SK-N-SH (cell line): ENCODE data around the gene MRPL17. TPM values are rescaled to one million over a fixed set of nuclear protein-coding genes. Genes with fewer than 3 reads are reported as not detected.

Experiments used
- CTCF ChIA-PET: fragments of 300-600, 350-600 bp; formaldehyde crosslinking; extraction: SDS; loops from one replicate; lab custom pipeline; 2021; lab: Yijun Ruan, JAX
- POLR2A ChIA-PET: fragments of 350-600 bp; sonication (Branson Sonifier 250); formaldehyde crosslinking; extraction: SDS; loops from one replicate; lab custom pipeline; 2020; ENCODE audit warnings: antibody characterized with exemption, inconsistent platforms; lab: Yijun Ruan, JAX
- DNase-seq: peaks from one replicate; pipeline ENCODE4 v3.0.0; 2012
- H2AFZ ChIP-seq: fragments of 200-600 bp; sonication (generic); 2 replicates; pipeline ENCODE4 v1.8.1; 2016; ENCODE audit warnings: antibody characterized with exemption, mild to moderate bottlenecking, low read depth
- H3F3A ChIP-seq: fragments of 200-600 bp; sonication (generic); replicated peaks from 2 replicates; pipeline ENCODE3; 2016; ENCODE audit warnings: antibody characterized with exemption, mild to moderate bottlenecking; ENCODE audit not compliant: insufficient read depth
- H3K27ac ChIP-seq, 2 experiments: fragments of 200-500 bp in 1 of 2; fragments of 200-600 bp in 1 of 2; sonication (Bioruptor generic) in 1 of 2; sonication (generic), shearing (Covaris generic) in 1 of 2; 2 replicates each; pipeline versions ENCODE4 v1.5.1 to v1.6.1; 2014 to 2016; ENCODE audit warnings: low read depth in 2 of 2, inconsistent platforms in 1 of 2, low read length in 1 of 2, mild to moderate bottlenecking in 1 of 2, mixed read lengths in 1 of 2
- H3K27me3 ChIP-seq: fragments of 200-600 bp; sonication (generic), shearing (Covaris generic); 2 replicates; pipeline ENCODE4 v1.6.1; 2016; ENCODE audit warnings: mixed run types; ENCODE audit not compliant: insufficient read depth
- H3K36me3 ChIP-seq, 2 experiments: fragments of 200-500 bp in 1 of 2; fragments of 200-600 bp in 1 of 2; sonication (Bioruptor generic) in 1 of 2; sonication (generic) in 1 of 2; replicated peaks in 1 of 2; 2 replicates each; pipeline versions ENCODE3 to v1.5.1; 2014 to 2016; ENCODE audit warnings: low read length in 1 of 2, mild to moderate bottlenecking in 1 of 2; ENCODE audit not compliant: insufficient read depth in 2 of 2, control insufficient read depth in 1 of 2
- H3K4me1 ChIP-seq, 2 experiments: fragments of 200-500 bp in 1 of 2; fragments of 200-600 bp in 1 of 2; sonication (Bioruptor generic) in 1 of 2; sonication (generic), shearing (Covaris generic) in 1 of 2; 2 replicates each; pipeline versions ENCODE4 v1.5.1 to v1.6.1; 2014 to 2016; ENCODE audit warnings: low read depth in 1 of 2, low read length in 1 of 2, mixed run types in 1 of 2; ENCODE audit not compliant: insufficient read depth in 2 of 2, control insufficient read depth in 1 of 2
- H3K4me2 ChIP-seq: fragments of 200-600 bp; sonication (generic), shearing (Covaris generic); 2 replicates; pipeline ENCODE4 v1.6.1; 2017; ENCODE audit warnings: mixed run types
- H3K4me3 ChIP-seq, 2 experiments: fragments of 200-500 bp in 1 of 2; fragments of 200-600 bp in 1 of 2; sonication (Bioruptor generic) in 1 of 2; sonication (generic), shearing (Covaris generic) in 1 of 2; 2 replicates each; pipeline versions ENCODE4 v1.5.1 to v1.8.1; 2014 to 2016; ENCODE audit warnings: low read depth in 2 of 2, inconsistent platforms in 1 of 2, low read length in 1 of 2, mild to moderate bottlenecking in 1 of 2, mixed read lengths in 1 of 2, moderate library complexity in 1 of 2
- H3K79me2 ChIP-seq: fragments of 200-600 bp; sonication (generic); 2 replicates; pipeline ENCODE4 v1.8.1; 2017; ENCODE audit warnings: mild to moderate bottlenecking; ENCODE audit not compliant: insufficient read depth
- H3K9ac ChIP-seq: fragments of 200-600 bp; sonication (generic); 2 replicates; pipeline ENCODE4 v1.6.1; 2017; ENCODE audit warnings: mixed run types
- H3K9me2 ChIP-seq: fragments of 200-600 bp; sonication (generic); 2 replicates; pipeline ENCODE4 v1.6.1; 2017; ENCODE audit warnings: mixed run types
- H3K9me3 ChIP-seq: fragments of 200-600 bp; sonication (generic); 2 replicates; pipeline ENCODE4 v1.6.1; 2017; ENCODE audit warnings: mixed run types, mild to moderate bottlenecking, moderate library complexity
- H4K20me1 ChIP-seq: fragments of 200-600 bp; sonication (generic); 2 replicates; pipeline ENCODE4 v1.6.1; 2017; ENCODE audit warnings: mild to moderate bottlenecking, mixed run types; ENCODE audit not compliant: insufficient read depth
- ELF1 ChIP-seq: IDR thresholded peaks from 2 replicates; pipeline ENCODE4 v1.4.0; 2012
- FOXJ3 ChIP-seq: sonication (generic); formaldehyde crosslinking; IDR thresholded peaks from 2 replicates; pipeline ENCODE4 v1.5.1; 2020; ENCODE audit warnings: mild to moderate bottlenecking, missing genetic modification reagents
- FOXM1 ChIP-seq: IDR thresholded peaks from 2 replicates; pipeline ENCODE4 v1.4.0; 2012; ENCODE audit warnings: low read depth, mild to moderate bottlenecking
- GABPA ChIP-seq: IDR thresholded peaks from 2 replicates; pipeline ENCODE4 v1.4.0; 2012; ENCODE audit warnings: low read depth, mild to moderate bottlenecking
- GATA2 ChIP-seq: sonication (generic); formaldehyde crosslinking; IDR thresholded peaks from 2 replicates; pipeline ENCODE4 v1.5.0; 2020; ENCODE audit warnings: mild to moderate bottlenecking, missing genetic modification reagents
- IRF3 ChIP-seq: fragments of 150-350 bp; IDR thresholded peaks from 2 replicates; pipeline ENCODE4 v1.6.1; 2016; ENCODE audit warnings: mild to moderate bottlenecking, low read depth, low read length
- JUND ChIP-seq: IDR thresholded peaks from 2 replicates; pipeline ENCODE4 v1.4.0; 2012
- MAX ChIP-seq: IDR thresholded peaks from 2 replicates; pipeline ENCODE4 v1.4.0; 2012; ENCODE audit warnings: low read depth
- MEF2A ChIP-seq: IDR thresholded peaks from 2 replicates; pipeline ENCODE4 v1.4.0; 2012; ENCODE audit warnings: low read depth, borderline replicate concordance
- NFIC ChIP-seq: IDR thresholded peaks from 2 replicates; pipeline ENCODE4 v1.4.0; 2012; ENCODE audit warnings: borderline replicate concordance
- PBX3 ChIP-seq: IDR thresholded peaks from 2 replicates; pipeline ENCODE4; 2012
- POLR2AphosphoS5 ChIP-seq: IDR thresholded peaks from 2 replicates; pipeline ENCODE4 v1.6.1; 2012; ENCODE audit warnings: low read depth, low read length
- RAD21 ChIP-seq: IDR thresholded peaks from 2 replicates; pipeline ENCODE4 v1.6.1; 2012; ENCODE audit warnings: mild to moderate bottlenecking, low read length
- RCOR1 ChIP-seq: fragments of 150-350 bp; IDR thresholded peaks from 2 replicates; pipeline ENCODE4 v1.6.1; 2017; ENCODE audit warnings: antibody characterized with exemption, low read length
- REST ChIP-seq: IDR thresholded peaks from 2 replicates; pipeline ENCODE4 v1.6.1; 2012; ENCODE audit warnings: mild to moderate bottlenecking, low read depth, low read length, moderate library complexity
- RFX5 ChIP-seq: IDR thresholded peaks from 2 replicates; pipeline ENCODE4 v1.6.1; 2012; ENCODE audit warnings: mild to moderate bottlenecking, improper control_type of control experiment, low read length
- RXRA ChIP-seq: IDR thresholded peaks from 2 replicates; pipeline ENCODE4 v1.4.0; 2012; ENCODE audit warnings: low read depth, mild to moderate bottlenecking, borderline replicate concordance
- SIN3A ChIP-seq: IDR thresholded peaks from 2 replicates; pipeline ENCODE4 v1.6.1; 2012; ENCODE audit warnings: low read depth, mild to moderate bottlenecking, low read length, moderate library complexity, borderline replicate concordance
- TCF12 ChIP-seq: IDR thresholded peaks from 2 replicates; pipeline ENCODE4 v1.4.0; 2012
- USF2 ChIP-seq: fragments of 150-350 bp; IDR thresholded peaks from 2 replicates; pipeline ENCODE4 v1.6.1; 2017; ENCODE audit warnings: antibody characterized with exemption, low read length, low read depth, borderline replicate concordance
- YY1 ChIP-seq: IDR thresholded peaks from 2 replicates; pipeline ENCODE4 v1.4.0; 2012; ENCODE audit warnings: low read depth, mild to moderate bottlenecking
- ZBTB33 ChIP-seq: IDR thresholded peaks from 2 replicates; pipeline ENCODE4 v1.4.0; 2012; ENCODE audit warnings: low read depth, borderline replicate concordance
- WGBS: methylation state at CpG from one replicate; pipeline ENCODE4 v1.1.6; 2017; ENCODE audit warnings: low lambda C conversion rate; 5-methylcytosine and 5-hydroxymethylcytosine counted together
- polyA plus RNA-seq, 3 experiments: library from polyadenylated mRNA; depleted of rRNA; stranded (reverse); fragments of >200 nt; gene quantifications; 2 replicates each; pipeline ENCODE4 v1.2.3, GENCODE V29; 2012

MRPL17 gene
- polyA plus RNA-seq, 1 of the 3 experiments (the other 2 are of a cell fraction) = 88.6 TPM

GRCh38 chr11:6724013-6724412 lies 40.9 kb upstream of the MRPL17 start (continued):
- TF ChIP-seq RXRA (no peak), NFIC (no peak), FOXJ3 (CRISPR knock-in tag) (no peak), PBX3 (no peak), MEF2A (no peak), USF2 (no peak), RCOR1 (no peak), YY1 (no peak), ELF1 (no peak), FOXM1 (no peak)

GRCh38 chr11:6721343-6721742 lies 38.2 kb upstream of the MRPL17 start:
- H3K9me3 ChIP-seq = no peaks in the 10 kb centered on the region
- 0% methylated on average over 1 of the region's 1 CpG for WGBS
- no peaks in the 10 kb centered on the region for H4K20me1 ChIP-seq
- H3K9me2 ChIP-seq = no peaks in the 10 kb centered on the region
- peaks cover 13% of the 10 kb centered on the region; the same call in 1 of the 2 replicates for H3K27me3 ChIP-seq
- no peaks in the 10 kb centered on the region for H3K36me3 ChIP-seq
- TF ChIP-seq YY1 (no peak), GABPA (no peak), GATA2 (no peak), SIN3A (no peak), RAD21 (no peak), TCF12 (no peak), IRF3 (no peak), NFIC (no peak), REST (no peak), POLR2AphosphoS5 (no peak), ZBTB33 (no peak), MAX (no peak), JUND (no peak), RFX5 (no peak), USF2 (no peak), RCOR1 (no peak)
- DNase-seq = no peak
- no peaks in the 10 kb centered on the region for H3K79me2 ChIP-seq
- H3K4me3 ChIP-seq = no peak overlapping the region
- ChIA-PET CTCF (interaction anchor here (1.1 to 3.5 kb wide), 2 partner anchors 15 to 16 kb away, joined by 5 to 19 read pairs; no protein-coding TSS in a partner anchor), POLR2A (no interaction called here)
- H3K27ac ChIP-seq = no peak overlapping the region
- H3K9ac ChIP-seq = no peak overlapping the region
- H3F3A ChIP-seq = no peaks in the 10 kb centered on the region
- H3K4me2 ChIP-seq = no peak overlapping the region
- H2AFZ ChIP-seq = no peak overlapping the region
- no peaks in the 10 kb centered on the region for H3K4me1 ChIP-seq
